Endothelial cell of umbilical vein (primary cell): ENCODE measurements around the gene GALNT9. TPM values are rescaled to one million over a fixed set of nuclear protein-coding genes. Genes with fewer than 3 reads are reported as not detected.

Source experiments
- BruUV-seq: library from RNA; stranded (reverse); fragments of 400-500 nt; replicated peaks from 2 replicates; lab custom pipeline; 2021; lab: Mats Ljungman, UMichigan
- CTCF ChIA-PET: fragments of 300-600, 350-600 bp; sonication (Branson Sonifier 250); formaldehyde crosslinking; loops from one replicate; lab custom pipeline; 2021; ENCODE audit warnings: antibody characterized with exemption, inconsistent platforms; lab: Charles Lee
- POLR2A ChIA-PET: fragments of 300-600, 350-600 bp; sonication (Branson Sonifier 250); formaldehyde crosslinking; loops from one replicate; lab custom pipeline; 2021; ENCODE audit warnings: antibody characterized with exemption, inconsistent platforms; lab: Charles Lee
- DNase-seq: peaks from one replicate; pipeline ENCODE4 v3.0.0-alpha.2; 2011; ENCODE audit warnings: low read depth, low spot score
- FAIRE-seq: peaks from 2 replicates; lab custom pipeline; 2011; peaks lifted over from hg19 to GRCh38; lab: Jason Lieb, UNC
- H2AFZ ChIP-seq: 2 replicates; pipeline ENCODE4 v1.6.0; 2012; ENCODE audit warnings: low read depth, low read length, control low read depth, inconsistent platforms
- H3K27ac ChIP-seq: 2 replicates; pipeline ENCODE4 v1.5.1; 2011; ENCODE audit warnings: low read depth, mild to moderate bottlenecking, control low read depth, low read length, moderate library complexity; ENCODE audit not compliant: insufficient read depth
- H3K27me3 ChIP-seq, 2 experiments: 2 replicates each; pipeline versions ENCODE4 v1.6.0 to v1.6.1; 2011; ENCODE audit warnings: low read length in 2 of 2, mixed read lengths in 1 of 2; ENCODE audit not compliant: control insufficient read depth in 2 of 2, insufficient read depth in 2 of 2
- H3K36me3 ChIP-seq, 2 experiments: 2 replicates in 1 of 2; 3 replicates in 1 of 2; pipeline ENCODE4 v1.5.1; 2011; ENCODE audit warnings: low read length in 2 of 2, mild to moderate bottlenecking in 1 of 2, moderate library complexity in 1 of 2; ENCODE audit not compliant: control insufficient read depth in 2 of 2, insufficient read depth in 2 of 2; ENCODE audit errors: extremely low read depth in 1 of 2
- H3K4me1 ChIP-seq: 3 replicates; pipeline ENCODE4 v1.5.1; 2011; ENCODE audit warnings: mild to moderate bottlenecking, low read length; ENCODE audit not compliant: control insufficient read depth, insufficient read depth; ENCODE audit errors: extremely low read depth
- H3K4me2 ChIP-seq: 2 replicates; pipeline ENCODE4 v1.6.1; 2011; ENCODE audit warnings: low read length, control low read depth, mixed read lengths; ENCODE audit not compliant: insufficient read depth
- H3K4me3 ChIP-seq, 3 experiments: fragments of 200-600 bp in 1 of 3; sonication (generic), shearing (Covaris generic) in 1 of 3; replicated peaks in 1 of 3; 2 replicates each; pipeline ENCODE4 v1.5.1; 2011 to 2016; ENCODE audit warnings: control low read depth in 3 of 3, low read length in 3 of 3, mild to moderate bottlenecking in 2 of 3, inconsistent platforms in 1 of 3, low read depth in 1 of 3, moderate library complexity in 1 of 3; ENCODE audit not compliant: insufficient read depth in 1 of 3
- H3K79me2 ChIP-seq: 2 replicates; pipeline ENCODE4 v1.6.0; 2012; ENCODE audit warnings: low read length, inconsistent platforms; ENCODE audit not compliant: control insufficient read depth, insufficient read depth
- H3K9ac ChIP-seq: replicated peaks from 2 replicates; pipeline ENCODE3; 2011; ENCODE audit warnings: low read length, control low read depth; ENCODE audit not compliant: insufficient read depth; ENCODE audit errors: extremely low read depth
- H3K9me1 ChIP-seq: replicated peaks from 3 replicates; pipeline ENCODE4 v1.6.0; 2011; ENCODE audit warnings: mild to moderate bottlenecking, low read length; ENCODE audit not compliant: control insufficient read depth, insufficient read depth; ENCODE audit errors: extremely low read depth
- H3K9me3 ChIP-seq: replicated peaks from 2 replicates; pipeline ENCODE4 v1.5.1; 2012; ENCODE audit warnings: low read length, inconsistent platforms; ENCODE audit not compliant: control insufficient read depth, insufficient read depth
- H4K20me1 ChIP-seq: replicated peaks from 2 replicates; pipeline ENCODE3; 2011; ENCODE audit warnings: mild to moderate bottlenecking, low read length; ENCODE audit not compliant: control insufficient read depth, insufficient read depth; ENCODE audit errors: extremely low read depth
- FOS ChIP-seq: IDR thresholded peaks from 2 replicates; pipeline ENCODE4 v1.6.1; 2011; ENCODE audit warnings: mild to moderate bottlenecking, low read length, moderate library complexity, borderline replicate concordance; ENCODE audit not compliant: insufficient read depth
- GATA2 ChIP-seq: IDR thresholded peaks from 2 replicates; pipeline ENCODE4 v1.7.0; 2011; ENCODE audit warnings: low read depth, mild to moderate bottlenecking, moderate library complexity, mixed read lengths, low read length; ENCODE audit not compliant: insufficient read length, insufficient read depth
- JUN ChIP-seq: IDR thresholded peaks from 2 replicates; pipeline ENCODE4 v1.6.1; 2011; ENCODE audit warnings: borderline replicate concordance, low read depth; ENCODE audit not compliant: insufficient read length, insufficient read depth
- dilution Hi-C: fragments of 300-500 bp; cut with MboI; formaldehyde crosslinking; loops from one replicate; pipeline ENCODE4 v1.15.0; 2019; ENCODE audit warnings: low sequenced_read_pairs; ENCODE audit not compliant: extremely low pct_ligation_motif_present
- intact Hi-C: fragments of 100-400 bp; cut with micrococcal nuclease; formaldehyde crosslinking; loops from one replicate; pipeline ENCODE4 v1.10.0; 2022
- polyA plus RNA-seq, 4 experiments: library from polyadenylated mRNA; depleted of rRNA in 3 of 4; stranded (reverse) in 3 of 4; unstranded in 1 of 4; fragments of >200 nt; gene quantifications; 2 replicates each; pipeline versions ENCODE4 v1.2.1 to v1.2.3, GENCODE V29; 2011 to 2012; ENCODE audit warnings: missing spikeins in 1 of 4
- total RNA-seq: library from RNA; stranded (reverse); gene quantifications from 2 replicates; pipeline ENCODE4 v1.2.3, GENCODE V29; 2021
- TF ChIP-seq, protein P1 (sequence below): IDR thresholded peaks from 2 replicates; pipeline ENCODE4 v1.6.1; 2011; ENCODE audit not compliant: insufficient read depth, insufficient read length
- TF ChIP-seq, protein P2 (sequence below), 2 donors: IDR thresholded peaks; 1 replicate in 1 of 2; 2 replicates in 1 of 2; pipeline ENCODE4 v1.5.1; 2011; ENCODE audit warnings: low read length in 2 of 2, mild to moderate bottlenecking in 2 of 2, moderate library complexity in 2 of 2, control low read depth in 1 of 2, inconsistent platforms in 1 of 2, low read depth in 1 of 2; ENCODE audit not compliant: insufficient read depth in 1 of 2; ENCODE audit errors: extremely low read depth in 1 of 2

Gene GALNT9
- total and polyA plus RNA-seq, 2 donors (not counting 3 experiments of a cell fraction or from before 2014, with no cell fraction given) = 0.14 to 0.73 TPM

DNA sequence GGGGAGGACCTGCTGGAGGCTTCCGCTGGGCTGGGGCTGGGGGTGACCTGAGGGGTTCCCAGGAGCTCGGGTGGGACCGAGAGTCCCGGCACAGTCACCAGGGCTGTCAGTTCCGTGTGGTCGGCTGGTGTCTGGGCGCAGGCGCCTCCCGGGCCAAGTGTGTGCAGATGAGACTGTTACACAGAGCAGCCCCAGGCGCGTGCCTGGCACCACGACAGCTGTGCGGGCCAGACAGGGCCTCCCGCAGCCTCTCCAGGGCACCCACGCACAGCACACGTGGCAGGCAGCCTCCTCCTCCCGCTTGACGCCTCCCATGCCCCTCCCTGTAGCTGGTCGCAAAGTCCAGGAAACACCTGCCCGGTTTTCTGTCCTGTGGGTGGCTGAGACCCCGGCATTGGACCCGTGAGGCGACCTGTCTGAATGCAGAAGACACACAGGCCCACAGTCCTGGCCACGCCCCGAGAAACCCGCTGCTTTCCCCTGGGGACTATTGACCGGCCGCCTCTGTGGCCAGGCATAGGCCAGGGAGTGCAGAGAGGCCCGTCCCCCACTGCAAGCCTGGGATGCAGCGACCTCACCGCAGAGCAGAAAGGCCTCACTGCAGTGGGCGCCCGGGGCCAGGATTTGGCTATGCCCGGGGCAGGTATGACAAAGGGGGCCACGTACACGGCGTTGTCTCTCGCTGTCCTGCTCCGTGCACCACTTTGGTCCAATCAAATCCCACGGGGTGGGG, 12.1 kb upstream of the GALNT9 start:
- FAIRE-seq = no peak
- ChIA-PET CTCF (no interaction called here), POLR2A (no interaction called here)
- dilution Hi-C loops (no loop called here), intact Hi-C loops (no loop called here)
- no peak for DNase-seq
- no peaks in the 10 kb centered on the region for H3K9me1 ChIP-seq
- H3K27ac ChIP-seq = no peak overlapping the region
- no peak overlapping the region for H3K4me3 ChIP-seq
- no peaks in the 10 kb centered on the region for H3K4me1 ChIP-seq
- no peaks in the 10 kb centered on the region for H4K20me1 ChIP-seq
- TF ChIP-seq, protein P1, sequence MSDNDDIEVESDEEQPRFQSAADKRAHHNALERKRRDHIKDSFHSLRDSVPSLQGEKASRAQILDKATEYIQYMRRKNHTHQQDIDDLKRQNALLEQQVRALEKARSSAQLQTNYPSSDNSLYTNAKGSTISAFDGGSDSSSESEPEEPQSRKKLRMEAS = no peak
- TF ChIP-seq GATA2 (no peak), FOS (no peak)
- no peak overlapping the region for H3K4me2 ChIP-seq
- no peak overlapping the region for H2AFZ ChIP-seq
- H3K27me3 ChIP-seq = no peaks in the 10 kb centered on the region
- H3K36me3 ChIP-seq = no peaks in the 10 kb centered on the region
- no peaks in the 10 kb centered on the region for H3K9me3 ChIP-seq
- no TSS peak for BruUV-seq
- H3K79me2 ChIP-seq = no peaks in the 10 kb centered on the region
- H3K9ac ChIP-seq = no peak overlapping the region

- intact Hi-C loops = no loop called here
- no TSS peak for BruUV-seq
- POLR2A ChIA-PET = no interaction called here
These were observed 11.1 kb upstream of the GALNT9 start for GRCh38 chr12:132340266-132341035.

More at GRCh38 chr12:132340266-132341035, 11.1 kb upstream of the GALNT9 start:
- no peak overlapping the region for H3K9ac ChIP-seq
- TF ChIP-seq, protein P2, sequence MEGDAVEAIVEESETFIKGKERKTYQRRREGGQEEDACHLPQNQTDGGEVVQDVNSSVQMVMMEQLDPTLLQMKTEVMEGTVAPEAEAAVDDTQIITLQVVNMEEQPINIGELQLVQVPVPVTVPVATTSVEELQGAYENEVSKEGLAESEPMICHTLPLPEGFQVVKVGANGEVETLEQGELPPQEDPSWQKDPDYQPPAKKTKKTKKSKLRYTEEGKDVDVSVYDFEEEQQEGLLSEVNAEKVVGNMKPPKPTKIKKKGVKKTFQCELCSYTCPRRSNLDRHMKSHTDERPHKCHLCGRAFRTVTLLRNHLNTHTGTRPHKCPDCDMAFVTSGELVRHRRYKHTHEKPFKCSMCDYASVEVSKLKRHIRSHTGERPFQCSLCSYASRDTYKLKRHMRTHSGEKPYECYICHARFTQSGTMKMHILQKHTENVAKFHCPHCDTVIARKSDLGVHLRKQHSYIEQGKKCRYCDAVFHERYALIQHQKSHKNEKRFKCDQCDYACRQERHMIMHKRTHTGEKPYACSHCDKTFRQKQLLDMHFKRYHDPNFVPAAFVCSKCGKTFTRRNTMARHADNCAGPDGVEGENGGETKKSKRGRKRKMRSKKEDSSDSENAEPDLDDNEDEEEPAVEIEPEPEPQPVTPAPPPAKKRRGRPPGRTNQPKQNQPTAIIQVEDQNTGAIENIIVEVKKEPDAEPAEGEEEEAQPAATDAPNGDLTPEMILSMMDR (IDR thresholded peaks at IDR 0.05; ENCODE audit: extremely low read depth in 1 of 2, insufficient read depth in 1 of 2, low read depth in 1 of 2, low read length in 2 of 2) = no peak
- no peak for TF ChIP-seq JUN
- H3K27me3 ChIP-seq = no peaks in the 10 kb centered on the region
- H3K4me1 ChIP-seq = no peaks in the 10 kb centered on the region
- no peaks in the 10 kb centered on the region for H3K79me2 ChIP-seq
- DNase-seq (no peak), FAIRE-seq (no peak)
- no peaks in the 10 kb centered on the region for H4K20me1 ChIP-seq
- no peak overlapping the region for H2AFZ ChIP-seq
- no peak overlapping the region for H3K4me3 ChIP-seq
- no peak overlapping the region for H3K27ac ChIP-seq
- no peaks in the 10 kb centered on the region for H3K9me1 ChIP-seq
- no peaks in the 10 kb centered on the region for H3K9me3 ChIP-seq
- no peak overlapping the region for H3K4me2 ChIP-seq
- CTCF ChIA-PET = no interaction called here
- H3K36me3 ChIP-seq = no peaks in the 10 kb centered on the region
- dilution Hi-C loops = no loop called here
